ENCODE measurements around the gene MMADHC. TPM values are rescaled to one million over a fixed set of nuclear protein-coding genes. Genes with fewer than 3 reads are reported as not detected.

Gene MMADHC
- polyA plus RNA-seq, 1 donor (not counting 4 experiments of a cell fraction or from before 2014, with no cell fraction given): 140 TPM

DNA sequence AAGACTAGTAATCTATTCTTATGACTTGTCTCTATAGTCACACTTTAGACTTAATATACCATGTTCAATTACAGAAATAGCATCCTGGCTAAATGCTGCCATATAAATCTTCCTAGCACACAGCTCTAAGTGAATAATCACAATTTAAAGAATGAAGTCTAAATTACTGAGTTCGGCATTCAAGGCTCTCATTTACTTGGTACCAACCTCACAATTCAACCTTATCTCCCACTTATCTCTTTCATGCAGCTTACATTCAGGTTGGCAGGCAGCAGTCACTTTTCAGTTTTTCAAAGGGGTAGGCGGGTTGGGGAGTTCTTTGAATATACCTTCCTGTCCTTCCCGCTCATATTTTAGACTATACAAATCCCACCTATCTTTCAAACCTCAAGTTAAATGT is 1.5 kb downstream of the MMADHC start:
- H3K27ac ChIP-seq (ENCODE audit: control insufficient read depth, insufficient read depth, low read length): peak overlapping the region; percentile 97
- dilution Hi-C loops (cut with MboI; ENCODE audit: extremely low pct_ligation_motif_present, low sequenced_read_pairs): no loop called here

DNA sequence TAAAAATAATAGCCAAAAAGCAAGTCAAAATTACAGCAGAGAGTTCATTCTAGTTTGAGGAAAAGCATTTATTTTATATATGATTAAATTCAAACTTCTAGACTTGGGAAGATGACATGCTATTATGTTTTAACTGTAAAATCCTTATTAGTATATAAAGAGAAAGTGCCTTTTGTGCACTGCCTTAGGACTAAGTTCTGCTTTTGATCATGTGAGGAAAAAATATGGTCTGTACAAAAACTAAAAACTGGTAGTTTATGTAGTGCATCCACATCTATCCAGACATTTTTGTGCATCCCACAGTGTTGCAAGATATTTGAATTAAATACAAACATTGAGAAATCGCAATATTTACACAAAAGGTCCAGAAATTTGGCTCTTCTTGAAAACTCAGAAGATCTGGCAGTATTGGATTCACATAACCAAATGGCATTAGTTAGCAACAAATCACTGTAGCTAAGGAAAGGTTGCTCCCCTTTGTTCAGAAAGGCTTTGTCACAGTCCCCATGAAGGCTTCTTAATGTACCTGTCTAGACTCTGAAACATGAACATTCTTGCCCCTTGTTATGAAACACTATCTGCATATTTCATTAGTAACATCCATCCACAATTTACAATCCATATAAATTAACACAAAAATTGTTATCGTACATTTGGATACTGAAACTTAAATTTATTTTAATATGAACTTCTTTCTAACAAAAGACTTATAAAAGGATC is 2.2 kb downstream of the MMADHC start:
- no peak for FAIRE-seq
- H3K27ac ChIP-seq (ENCODE audit: control insufficient read depth, insufficient read depth, low read length): peak overlapping the region; percentile 97

More for the DNA sequence above, 1.5 kb downstream of the MMADHC start:
- no peak for TF ChIP-seq EZH2 (IDR thresholded peaks at IDR 0.05; ENCODE audit: low read length)
- TF ChIP-seq, protein P1, sequence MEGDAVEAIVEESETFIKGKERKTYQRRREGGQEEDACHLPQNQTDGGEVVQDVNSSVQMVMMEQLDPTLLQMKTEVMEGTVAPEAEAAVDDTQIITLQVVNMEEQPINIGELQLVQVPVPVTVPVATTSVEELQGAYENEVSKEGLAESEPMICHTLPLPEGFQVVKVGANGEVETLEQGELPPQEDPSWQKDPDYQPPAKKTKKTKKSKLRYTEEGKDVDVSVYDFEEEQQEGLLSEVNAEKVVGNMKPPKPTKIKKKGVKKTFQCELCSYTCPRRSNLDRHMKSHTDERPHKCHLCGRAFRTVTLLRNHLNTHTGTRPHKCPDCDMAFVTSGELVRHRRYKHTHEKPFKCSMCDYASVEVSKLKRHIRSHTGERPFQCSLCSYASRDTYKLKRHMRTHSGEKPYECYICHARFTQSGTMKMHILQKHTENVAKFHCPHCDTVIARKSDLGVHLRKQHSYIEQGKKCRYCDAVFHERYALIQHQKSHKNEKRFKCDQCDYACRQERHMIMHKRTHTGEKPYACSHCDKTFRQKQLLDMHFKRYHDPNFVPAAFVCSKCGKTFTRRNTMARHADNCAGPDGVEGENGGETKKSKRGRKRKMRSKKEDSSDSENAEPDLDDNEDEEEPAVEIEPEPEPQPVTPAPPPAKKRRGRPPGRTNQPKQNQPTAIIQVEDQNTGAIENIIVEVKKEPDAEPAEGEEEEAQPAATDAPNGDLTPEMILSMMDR (optimal IDR thresholded peaks at IDR 0.05 in 1 of 3, IDR thresholded peaks at IDR 0.05 in 1 of 3, conservative IDR thresholded peaks at IDR 0.05 in 1 of 3; ENCODE audit: extremely low read depth in 1 of 3, insufficient read depth in 2 of 3, low read length in 3 of 3): no peak
- peaks cover 51% of the 10 kb centered on the region for H3K79me2 ChIP-seq (ENCODE audit: control insufficient read depth, insufficient read depth, low read length)
- FAIRE-seq (no peak), DNase-seq (ENCODE audit: low read depth, low spot score) (no peak)
- peak overlapping the region; percentile 96 for H3K4me2 ChIP-seq (ENCODE audit: control insufficient read depth, extremely low read depth, insufficient read depth, low read depth, low read length)
- no peaks in the 10 kb centered on the region for H4K20me1 ChIP-seq (ENCODE audit: control insufficient read depth, extremely low read depth, insufficient read depth, low read length)
- peak overlapping the region; percentile 75 to 88 (median 77) for H3K4me3 ChIP-seq (ENCODE audit: control insufficient read depth in 2 of 3, extremely low read depth in 1 of 3, insufficient read depth in 2 of 3, low read depth in 1 of 3, low read length in 3 of 3)
- no peak overlapping the region for H2AFZ ChIP-seq (ENCODE audit: control insufficient read depth, low read length)
- H3K36me3 ChIP-seq (ENCODE audit: control insufficient read depth in 2 of 2, extremely low read depth in 1 of 2, insufficient read depth in 2 of 2, low read length in 2 of 2): peaks cover 0 to 10% of the 10 kb centered on the region in 2 experiments
- peak overlapping the region; percentile 98 for H3K9ac ChIP-seq (ENCODE audit: control insufficient read depth, extremely low read depth, insufficient read depth, low read length)
- H3K4me1 ChIP-seq (ENCODE audit: control insufficient read depth, extremely low read depth, insufficient read depth, low read length): peaks cover 15% of the 10 kb centered on the region
- H3K27me3 ChIP-seq (ENCODE audit: control insufficient read depth, extremely low read depth, insufficient read depth, low read length): no peaks in the 10 kb centered on the region
- no peaks in the 10 kb centered on the region for H3K9me3 ChIP-seq (ENCODE audit: control insufficient read depth, low read depth, low read length)
- no peaks in the 10 kb centered on the region for H3K9me1 ChIP-seq (ENCODE audit: control insufficient read depth, extremely low read depth, insufficient read depth, low read length)

More for the DNA sequence above, 2.2 kb downstream of the MMADHC start:
- H2AFZ ChIP-seq (ENCODE audit: control insufficient read depth, low read length): no peak overlapping the region
- peaks cover 56% of the 10 kb centered on the region for H3K79me2 ChIP-seq (ENCODE audit: control insufficient read depth, insufficient read depth, low read length)
- peaks cover 15% of the 10 kb centered on the region for H3K4me1 ChIP-seq (ENCODE audit: control insufficient read depth, extremely low read depth, insufficient read depth, low read length)
- no peak overlapping the region for H3K9ac ChIP-seq (ENCODE audit: control insufficient read depth, extremely low read depth, insufficient read depth, low read length)
- dilution Hi-C loops (cut with MboI; ENCODE audit: extremely low pct_ligation_motif_present, low sequenced_read_pairs): no loop called here
- H3K9me1 ChIP-seq (ENCODE audit: control insufficient read depth, extremely low read depth, insufficient read depth, low read length): no peaks in the 10 kb centered on the region
- no peak for TF ChIP-seq EZH2 (IDR thresholded peaks at IDR 0.05; ENCODE audit: low read length)
- TF ChIP-seq, protein P1 (optimal IDR thresholded peaks at IDR 0.05 in 1 of 3, IDR thresholded peaks at IDR 0.05 in 1 of 3, conservative IDR thresholded peaks at IDR 0.05 in 1 of 3; ENCODE audit: extremely low read depth in 1 of 3, insufficient read depth in 2 of 3, low read length in 3 of 3): no peak
- no peaks in the 10 kb centered on the region for H3K27me3 ChIP-seq (ENCODE audit: control insufficient read depth, extremely low read depth, insufficient read depth, low read length)
- H3K9me3 ChIP-seq (ENCODE audit: control insufficient read depth, low read depth, low read length): no peaks in the 10 kb centered on the region
- no peak for DNase-seq (ENCODE audit: low read depth, low spot score)
- H3K4me3 ChIP-seq (ENCODE audit: control insufficient read depth in 2 of 3, extremely low read depth in 1 of 3, insufficient read depth in 2 of 3, low read depth in 1 of 3, low read length in 3 of 3): peak overlapping the region in 2 of 3 experiments; percentile 75 to 88
- H3K4me2 ChIP-seq (ENCODE audit: control insufficient read depth, extremely low read depth, insufficient read depth, low read depth, low read length): peak overlapping the region; percentile 96
- H4K20me1 ChIP-seq (ENCODE audit: control insufficient read depth, extremely low read depth, insufficient read depth, low read length): no peaks in the 10 kb centered on the region
- peaks cover 5 to 10% of the 10 kb centered on the region in 2 experiments for H3K36me3 ChIP-seq (ENCODE audit: control insufficient read depth in 2 of 2, extremely low read depth in 1 of 2, insufficient read depth in 2 of 2, low read length in 2 of 2)

Data from keratinocyte (primary cell).